GM12864 (cell line): ENCODE data around the gene CCNF.

Experiments used
- DNase-seq: peaks from one replicate; pipeline ENCODE4 v3.0.0-alpha.2; 2011; ENCODE audit warnings: low read depth
- H3K4me3 ChIP-seq: 2 replicates; pipeline ENCODE4 v1.5.1; 2011; ENCODE audit warnings: mild to moderate bottlenecking, low read depth, low read length, control low read depth
- TF ChIP-seq, protein P1 (sequence below): IDR thresholded peaks from 2 replicates; pipeline ENCODE4 v1.5.1; 2011; ENCODE audit warnings: low read depth, mild to moderate bottlenecking, moderate library complexity, low read length, control low read depth, inconsistent platforms; ENCODE audit errors: missing control alignments

CCNF gene

DNA sequence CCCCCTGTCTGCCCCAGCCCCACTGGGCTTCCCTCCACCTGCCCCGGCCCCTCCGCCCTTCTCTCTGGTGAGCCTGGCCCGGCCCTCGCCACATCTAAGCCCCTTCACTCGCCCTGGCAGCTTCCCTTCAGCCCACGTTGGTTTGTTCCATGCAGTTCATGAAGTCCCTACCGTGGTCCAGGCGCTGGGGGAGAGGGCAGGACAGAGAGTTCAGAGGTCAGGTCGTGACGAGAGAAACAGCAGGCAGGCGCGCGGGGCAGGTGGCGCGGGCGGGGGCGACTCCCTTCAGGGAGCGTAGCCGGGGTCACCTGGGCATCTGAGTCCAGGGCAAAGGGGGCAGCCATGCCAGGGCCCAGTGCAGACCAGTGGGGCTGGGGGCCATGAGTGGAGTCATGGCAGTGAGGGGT is 21.7 kb downstream of the CCNF start:
- H3K4me3 ChIP-seq: no peak overlapping the region
- TF ChIP-seq, protein P1, sequence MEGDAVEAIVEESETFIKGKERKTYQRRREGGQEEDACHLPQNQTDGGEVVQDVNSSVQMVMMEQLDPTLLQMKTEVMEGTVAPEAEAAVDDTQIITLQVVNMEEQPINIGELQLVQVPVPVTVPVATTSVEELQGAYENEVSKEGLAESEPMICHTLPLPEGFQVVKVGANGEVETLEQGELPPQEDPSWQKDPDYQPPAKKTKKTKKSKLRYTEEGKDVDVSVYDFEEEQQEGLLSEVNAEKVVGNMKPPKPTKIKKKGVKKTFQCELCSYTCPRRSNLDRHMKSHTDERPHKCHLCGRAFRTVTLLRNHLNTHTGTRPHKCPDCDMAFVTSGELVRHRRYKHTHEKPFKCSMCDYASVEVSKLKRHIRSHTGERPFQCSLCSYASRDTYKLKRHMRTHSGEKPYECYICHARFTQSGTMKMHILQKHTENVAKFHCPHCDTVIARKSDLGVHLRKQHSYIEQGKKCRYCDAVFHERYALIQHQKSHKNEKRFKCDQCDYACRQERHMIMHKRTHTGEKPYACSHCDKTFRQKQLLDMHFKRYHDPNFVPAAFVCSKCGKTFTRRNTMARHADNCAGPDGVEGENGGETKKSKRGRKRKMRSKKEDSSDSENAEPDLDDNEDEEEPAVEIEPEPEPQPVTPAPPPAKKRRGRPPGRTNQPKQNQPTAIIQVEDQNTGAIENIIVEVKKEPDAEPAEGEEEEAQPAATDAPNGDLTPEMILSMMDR: no peak
- no peak for DNase-seq

DNA sequence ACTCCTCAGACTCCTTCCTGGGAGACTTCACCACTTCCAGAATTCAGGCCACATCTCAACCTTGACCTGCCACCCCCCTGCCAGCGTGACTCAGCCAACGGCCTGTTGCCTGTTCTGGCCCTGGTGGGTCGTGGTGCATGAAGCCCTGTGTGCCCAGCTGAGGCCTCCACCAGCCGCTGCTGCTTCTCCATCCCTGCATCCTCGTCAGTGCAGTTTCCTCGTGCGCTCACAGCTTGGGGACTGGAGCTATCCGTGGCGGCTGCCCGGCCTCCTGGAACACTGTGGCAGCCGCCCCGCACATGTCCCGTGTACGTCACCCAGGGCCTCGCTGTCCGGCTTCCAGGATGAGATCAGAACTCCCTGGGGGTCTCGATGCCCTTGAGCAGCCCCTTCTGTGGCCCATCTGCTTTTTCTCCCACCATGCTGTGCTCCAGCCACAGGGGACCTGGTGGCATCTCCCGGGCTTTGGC is 22.6 kb downstream of the CCNF start:
- no peak overlapping the region for H3K4me3 ChIP-seq
- no peak for DNase-seq
- TF ChIP-seq, protein P1: no peak

DNA sequence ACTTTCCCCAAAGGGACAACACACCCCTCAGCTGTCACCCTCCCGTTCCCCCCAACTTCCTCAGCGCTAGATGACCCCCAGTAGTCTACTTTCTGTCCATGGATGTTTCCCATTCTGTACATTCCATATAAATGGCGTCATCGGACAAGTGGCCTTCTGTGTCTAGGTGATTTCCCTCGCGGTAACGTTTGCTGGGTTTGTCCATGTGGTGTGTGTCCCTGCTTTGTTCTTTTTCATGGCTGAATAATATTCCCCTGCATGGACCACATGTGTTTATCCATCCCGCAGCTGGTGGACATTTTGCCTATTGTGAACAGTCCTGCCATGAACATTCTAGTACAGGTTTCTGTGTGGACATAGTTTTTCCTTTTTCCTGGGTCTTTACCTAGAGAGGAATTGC is 23.4 kb downstream of the CCNF start:
- no peak overlapping the region for H3K4me3 ChIP-seq
- no peak for DNase-seq
- TF ChIP-seq, protein P1: no peak

DNA sequence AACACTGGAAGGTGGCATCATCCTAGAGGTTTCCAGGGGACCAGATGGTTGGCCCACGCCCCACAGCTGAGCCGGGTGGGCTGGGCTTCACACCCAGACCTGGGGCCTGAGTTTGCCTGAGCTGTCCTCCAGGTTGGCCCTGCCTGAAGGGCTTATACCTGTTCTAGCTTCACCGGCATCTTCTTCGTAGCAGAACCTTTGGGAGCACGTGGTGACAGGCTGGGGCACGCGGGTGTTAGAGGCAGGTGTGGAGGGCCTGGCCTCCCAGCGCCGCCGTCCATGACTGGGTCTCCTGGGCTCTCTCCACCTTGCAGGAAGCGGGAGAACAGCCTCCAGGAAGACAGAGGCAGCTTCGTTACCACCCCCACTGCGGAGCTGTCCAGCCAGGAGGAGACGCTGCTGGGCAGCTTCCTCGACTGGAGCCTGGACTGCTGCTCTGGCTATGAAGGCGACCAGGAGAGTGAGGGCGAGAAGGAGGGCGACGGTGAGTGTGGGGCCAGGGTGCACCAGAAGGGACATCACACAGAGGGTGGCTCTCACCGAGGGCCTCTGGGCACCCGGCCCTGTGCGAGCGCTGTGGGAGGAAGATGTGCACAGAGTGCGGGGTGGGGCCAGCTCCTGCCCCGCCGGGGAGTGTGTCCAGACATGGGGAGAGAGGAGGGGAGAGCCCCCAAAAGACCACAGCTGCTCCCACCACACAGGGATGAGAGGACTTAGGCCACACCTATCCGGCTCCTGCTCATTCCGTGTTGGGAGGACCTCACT is 26.0 kb downstream of the CCNF start:
- no peak for DNase-seq
- TF ChIP-seq, protein P1: no peak
- H3K4me3 ChIP-seq: no peak overlapping the region

GRCh38 chr16:2456551-2457153 is 27.4 kb downstream of the CCNF start:
- no peak overlapping the region for H3K4me3 ChIP-seq
- TF ChIP-seq, protein P1: no peak
- DNase-seq: no peak

GRCh38 chr16:2457267-2457666 is 28.0 kb downstream of the CCNF start:
- H3K4me3 ChIP-seq: no peak overlapping the region
- no peak for DNase-seq
- TF ChIP-seq, protein P1: no peak

- DNase-seq: no peak
- TF ChIP-seq, protein P1: no peak
- no peak overlapping the region for H3K4me3 ChIP-seq
Observed at GRCh38 chr16:2457946-2458345, 28.7 kb downstream of the CCNF start.
